ENCODE results near the gene PDE4D.

GRCh38 chr5:59587489-59588337, 305.8 kb downstream of the PDE4D start:
- TF ChIP-seq CTCF (IDR thresholded peaks at IDR 0.05), result peak in 4 of 12 donors; percentile 5 to 29 (median 24)
- TF ChIP-seq POLR2A (IDR thresholded peaks at IDR 0.05), result no peak

Measured in heart left ventricle (tissue), 13 donors.